Common myeloid progenitor, CD34-positive (primary cell): ENCODE data around the gene SCN3A.

Experiments used
- CTCF ChIA-PET: fragments of 350-600 bp; sonication (Branson Sonifier 250); formaldehyde crosslinking; loops from one replicate; lab custom pipeline; 2021; ENCODE audit warnings: antibody characterized with exemption; lab: Charles Lee
- POLR2A ChIA-PET: fragments of 350-600 bp; sonication (Branson Sonifier 250); formaldehyde crosslinking; loops from one replicate; lab custom pipeline; 2021; ENCODE audit warnings: antibody characterized with exemption; lab: Charles Lee
- DNase-seq, 3 donors: peaks; one replicate each; pipeline versions ENCODE4 v3.0.0 to v3.0.0-alpha.2; 2013
- H3K27ac ChIP-seq, 2 experiments: 1 replicate in 1 of 2; 2 replicates in 1 of 2; pipeline ENCODE4 v1.7.0; 2013; ENCODE audit warnings: inconsistent platforms in 2 of 2, low read length in 2 of 2, mild to moderate bottlenecking in 2 of 2, low read depth in 1 of 2, moderate library complexity in 1 of 2; ENCODE audit not compliant: severe bottlenecking in 2 of 2, insufficient read depth in 1 of 2, poor library complexity in 1 of 2
- H3K27me3 ChIP-seq, 5 experiments: replicated peaks in 2 of 5; 1 replicate in 3 of 5; 2 replicates in 2 of 5; pipeline versions ENCODE4 v1.6.1 to v1.7.0; 2013; ENCODE audit warnings: low read length in 4 of 5, mild to moderate bottlenecking in 2 of 5, moderate library complexity in 2 of 5, inconsistent platforms in 1 of 5; ENCODE audit not compliant: insufficient read depth in 5 of 5, control insufficient read depth in 4 of 5
- H3K36me3 ChIP-seq, 4 experiments: 1 replicate in 2 of 4; 2 replicates in 2 of 4; pipeline versions ENCODE4 v1.6.1 to v1.7.0; 2013; ENCODE audit warnings: low read length in 3 of 4, control low read depth in 1 of 4, mild to moderate bottlenecking in 1 of 4; ENCODE audit not compliant: control insufficient read depth in 4 of 4, insufficient read depth in 4 of 4
- H3K4me1 ChIP-seq, 4 experiments: 1 replicate in 3 of 4; 2 replicates in 1 of 4; pipeline versions ENCODE4 v1.6.1 to v1.7.1; 2013; ENCODE audit warnings: low read length in 3 of 4, mild to moderate bottlenecking in 3 of 4, control low read depth in 1 of 4, inconsistent platforms in 1 of 4, moderate library complexity in 1 of 4; ENCODE audit not compliant: control insufficient read depth in 4 of 4, insufficient read depth in 4 of 4; ENCODE audit errors: control extremely low read depth in 1 of 4
- H3K4me3 ChIP-seq, 7 experiments: 1 replicate in 4 of 7; 2 replicates in 3 of 7; pipeline versions ENCODE4 v1.5.1 to v1.7.0; 2013; ENCODE audit warnings: mild to moderate bottlenecking in 7 of 7, low read length in 6 of 7, moderate library complexity in 6 of 7, inconsistent platforms in 2 of 7, low read depth in 2 of 7, control low read depth in 1 of 7; ENCODE audit not compliant: insufficient read depth in 4 of 7, control insufficient read depth in 1 of 7; ENCODE audit errors: extremely low read depth in 1 of 7
- H3K9me3 ChIP-seq, 5 experiments: 1 replicate in 4 of 5; 2 replicates in 1 of 5; pipeline versions ENCODE4 v1.6.1 to v1.7.1; 2013; ENCODE audit warnings: low read length in 4 of 5, mild to moderate bottlenecking in 2 of 5, inconsistent platforms in 1 of 5, low read depth in 1 of 5, moderate library complexity in 1 of 5; ENCODE audit not compliant: control insufficient read depth in 4 of 5, insufficient read depth in 2 of 5; ENCODE audit errors: control extremely low read depth in 1 of 5
- WGBS: methylation state at CpG from one replicate; pipeline ENCODE4 v1.1.5; 2013; ENCODE audit not compliant: insufficient coverage; 5-methylcytosine and 5-hydroxymethylcytosine counted together

SCN3A gene

DNA sequence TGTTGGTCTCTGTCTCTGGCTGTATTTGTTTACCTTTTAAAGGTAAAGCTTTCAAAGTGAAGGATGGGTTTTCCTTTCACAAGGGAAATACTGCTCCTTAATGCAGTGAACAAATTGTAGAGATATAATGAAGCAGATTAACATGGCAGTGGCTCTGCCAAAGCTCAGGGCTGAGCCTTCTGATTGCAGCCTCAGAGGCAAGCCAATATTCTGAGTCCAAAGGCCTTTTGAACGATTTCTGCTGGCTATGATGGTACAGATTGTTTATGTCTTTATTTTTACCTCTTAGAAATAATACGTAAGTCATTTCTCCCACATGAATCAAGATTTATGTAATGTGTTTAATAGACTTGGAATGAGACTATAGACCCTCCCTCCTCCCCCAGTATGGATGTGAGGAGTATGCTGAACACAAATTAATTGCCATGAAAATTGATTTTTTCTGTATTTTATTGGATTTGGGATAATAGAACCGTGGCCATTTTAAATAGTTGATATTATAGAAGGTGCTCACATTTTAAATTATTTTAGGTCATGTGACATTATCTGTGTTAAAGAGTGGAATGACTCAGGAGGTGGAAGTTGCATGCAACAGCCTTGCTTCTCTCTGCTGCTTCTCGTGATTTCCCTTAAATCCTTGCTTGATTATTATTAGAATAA lies 36.1 kb upstream of the SCN3A start:
- Histone ChIP-seq H3K4me1 (no peaks in the 10 kb centered on the region), H3K36me3 (no peaks in the 10 kb centered on the region), H3K9me3 (no peaks in the 10 kb centered on the region), H3K27ac (no peak overlapping the region), H3K4me3 (no peak overlapping the region), H3K27me3 (no peaks in the 10 kb centered on the region)
- WGBS, result 83% methylated on average over 1 of the region's 4 CpGs
- ChIA-PET POLR2A (no interaction called here), CTCF (interaction anchor here (0.6 to 1.8 kb wide), 15 partner anchors 9 to 640 kb away, joined by 3 to 12 read pairs (median 4); no protein-coding TSS in a partner anchor)
- no peak for DNase-seq

DNA sequence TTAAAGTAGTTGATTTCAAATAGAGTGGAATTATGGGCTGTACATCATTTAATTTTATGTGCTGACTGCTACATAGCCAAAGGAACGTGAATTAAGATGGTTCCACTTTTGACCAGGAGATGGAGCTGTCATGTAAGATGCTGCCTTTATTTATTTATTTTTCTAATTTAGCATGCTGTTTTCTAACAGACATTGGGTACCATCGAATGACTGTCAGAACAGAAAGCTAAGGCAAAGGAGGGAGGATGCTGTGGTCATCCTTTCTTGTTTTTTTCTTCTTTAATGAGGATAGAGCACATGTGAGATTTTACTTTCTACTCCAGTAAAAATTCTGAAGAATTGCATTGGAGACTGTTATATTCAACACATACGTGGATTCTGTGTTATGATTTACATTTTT lies 35.4 kb upstream of the SCN3A start, which contains the start of gene SCN2A:
Gene SCN2A, plus strand, starts transcription at position 185 of the 400 bp plus-strand sequence. CDS start 56,410 bp downstream, outside the sequence.
- CTCF ChIA-PET, result interaction anchor here (0.6 to 1.8 kb wide), 16 partner anchors 8 to 888 kb away, joined by 3 to 12 read pairs (median 4); no protein-coding TSS in a partner anchor
- H3K27me3 ChIP-seq, result no peaks in the 10 kb centered on the region
- H3K36me3 ChIP-seq, result no peaks in the 10 kb centered on the region
- 20% methylated on average over 2 of the region's 3 CpGs for WGBS
- H3K4me1 ChIP-seq, result no peaks in the 10 kb centered on the region
- H3K27ac ChIP-seq, result no peak within 1 kb of the TSS
- no peaks in the 10 kb centered on the region for H3K9me3 ChIP-seq
- POLR2A ChIA-PET, result no interaction called here
- H3K4me3 ChIP-seq, result no peak within 1 kb of the TSS
- peak; percentile 64 to 79 (median 71) for DNase-seq

DNA sequence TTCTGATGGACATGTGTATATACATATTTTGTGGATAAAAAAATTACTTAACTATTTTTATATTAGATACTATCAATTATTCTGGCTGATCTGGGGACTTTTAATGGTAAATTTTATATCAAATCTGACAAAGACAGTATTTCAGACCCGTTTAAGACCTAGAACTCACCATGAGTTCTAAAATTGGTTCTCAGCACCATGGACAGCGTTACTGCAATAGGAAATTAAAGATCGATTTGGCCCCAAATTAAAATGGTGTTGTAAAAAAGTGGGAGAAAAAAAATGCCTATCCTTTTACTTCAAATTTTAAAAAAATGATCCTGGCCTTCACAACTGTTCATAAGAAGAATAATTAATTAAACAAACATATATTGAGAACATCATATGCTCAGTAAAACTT lies 34.4 kb upstream of the SCN3A start:
- H3K27ac ChIP-seq, result no peak overlapping the region
- POLR2A ChIA-PET, result no interaction called here
- no peaks in the 10 kb centered on the region for H3K9me3 ChIP-seq
- no peaks in the 10 kb centered on the region for H3K27me3 ChIP-seq
- H3K4me1 ChIP-seq, result no peaks in the 10 kb centered on the region
- H3K36me3 ChIP-seq, result no peaks in the 10 kb centered on the region
- DNase-seq, result peak; percentile 26 to 58 (median 53)
- CTCF ChIA-PET, result interaction anchor here (0.5 to 1.8 kb wide), 6 partner anchors 7 to 462 kb away, joined by 3 to 12 read pairs (median 6); no protein-coding TSS in a partner anchor
- no CpG with 5 or more reads among the region's 3 CpGs for WGBS
- no peak overlapping the region for H3K4me3 ChIP-seq

DNA sequence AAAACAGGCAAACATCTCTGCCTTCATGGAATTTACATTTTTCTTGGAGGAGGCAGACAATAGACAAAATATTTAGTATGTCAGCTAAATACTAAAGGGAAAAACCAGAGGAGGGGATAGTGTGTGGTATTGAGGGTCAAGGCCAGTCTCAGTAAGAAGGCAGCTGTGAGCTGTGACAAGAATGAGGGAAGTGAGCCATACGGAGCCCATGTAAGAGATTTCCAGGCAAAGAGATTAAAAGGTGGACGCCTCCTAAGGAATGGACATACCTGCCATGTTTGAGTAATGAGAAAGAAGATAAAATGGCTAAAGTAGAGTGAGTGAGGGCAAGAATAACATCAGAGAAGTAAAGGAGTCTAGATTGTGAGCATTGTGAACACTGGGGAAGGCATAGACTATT lies 33.2 kb upstream of the SCN3A start:
- Histone ChIP-seq H3K4me1 (no peaks in the 10 kb centered on the region), H3K27ac (no peak overlapping the region), H3K4me3 (no peak overlapping the region), H3K36me3 (no peaks in the 10 kb centered on the region), H3K27me3 (no peaks in the 10 kb centered on the region), H3K9me3 (no peaks in the 10 kb centered on the region)
- DNase-seq, result no peak
- POLR2A ChIA-PET, result no interaction called here
- 80% methylated on average over 2 of the region's 2 CpGs for WGBS
- CTCF ChIA-PET, result interaction anchor here (0.9 to 2.3 kb wide), 3 partner anchors 55 to 244 kb away, joined by 3 to 7 read pairs (median 4); no protein-coding TSS in a partner anchor

DNA sequence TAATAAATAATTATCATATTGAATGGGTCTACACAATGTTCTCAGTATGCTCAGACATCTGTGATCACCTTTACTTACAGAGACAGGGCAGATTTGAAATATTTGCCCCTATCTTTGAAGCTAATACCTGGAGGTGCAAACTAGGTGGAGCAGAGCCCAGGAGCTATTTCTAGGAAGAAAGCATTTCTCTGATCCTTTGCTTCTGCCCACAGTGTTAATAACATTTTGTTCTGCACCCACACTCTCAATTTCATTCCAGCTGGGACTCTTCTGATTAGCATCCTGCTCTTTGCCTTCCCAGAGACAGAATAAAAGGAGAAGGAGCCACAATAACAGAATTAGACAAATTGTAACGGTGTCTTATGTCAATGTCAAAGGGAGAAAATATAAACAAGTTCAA lies 23.7 kb upstream of the SCN3A start:
- WGBS, result no CpG with 5 or more reads among the region's 1 CpG
- no peak for DNase-seq
- Histone ChIP-seq H3K4me1 (no peaks in the 10 kb centered on the region), H3K36me3 (no peaks in the 10 kb centered on the region), H3K9me3 (no peaks in the 10 kb centered on the region), H3K4me3 (no peak overlapping the region), H3K27me3 (no peaks in the 10 kb centered on the region), H3K27ac (no peak overlapping the region)
- CTCF ChIA-PET, result interaction anchor here (1.2 kb wide), 1 partner anchor 11 kb away, joined by 3 read pairs; no protein-coding TSS in a partner anchor
- POLR2A ChIA-PET, result no interaction called here

DNA sequence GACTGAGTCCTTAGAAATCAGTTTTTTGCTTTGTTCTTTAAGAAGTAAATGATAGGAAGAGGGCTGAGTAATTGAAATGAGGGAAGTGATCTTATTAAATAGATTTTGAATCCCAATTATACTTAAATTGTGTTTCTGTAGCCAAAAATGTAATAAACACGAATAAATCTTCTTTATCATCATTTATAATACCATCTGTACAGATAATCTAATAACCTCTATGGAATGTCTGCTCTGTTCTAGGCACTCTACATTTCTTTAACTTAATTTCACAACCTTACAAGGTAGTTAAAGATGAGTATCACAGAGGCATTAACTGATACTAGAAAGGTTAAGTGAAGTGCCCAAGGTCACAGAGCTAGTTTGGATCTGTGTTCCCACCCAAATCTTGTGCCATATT lies 21.1 kb upstream of the SCN3A start:
- Histone ChIP-seq H3K9me3 (no peaks in the 10 kb centered on the region), H3K27me3 (no peaks in the 10 kb centered on the region), H3K4me3 (no peak overlapping the region), H3K27ac (no peak overlapping the region), H3K4me1 (no peaks in the 10 kb centered on the region), H3K36me3 (no peaks in the 10 kb centered on the region)
- POLR2A ChIA-PET, result no interaction called here
- CTCF ChIA-PET, result interaction anchor here (0.9 kb wide), 1 partner anchor 18 kb away, joined by 3 read pairs; no protein-coding TSS in a partner anchor
- no CpG with 5 or more reads among the region's 1 CpG for WGBS
- no peak for DNase-seq

DNA sequence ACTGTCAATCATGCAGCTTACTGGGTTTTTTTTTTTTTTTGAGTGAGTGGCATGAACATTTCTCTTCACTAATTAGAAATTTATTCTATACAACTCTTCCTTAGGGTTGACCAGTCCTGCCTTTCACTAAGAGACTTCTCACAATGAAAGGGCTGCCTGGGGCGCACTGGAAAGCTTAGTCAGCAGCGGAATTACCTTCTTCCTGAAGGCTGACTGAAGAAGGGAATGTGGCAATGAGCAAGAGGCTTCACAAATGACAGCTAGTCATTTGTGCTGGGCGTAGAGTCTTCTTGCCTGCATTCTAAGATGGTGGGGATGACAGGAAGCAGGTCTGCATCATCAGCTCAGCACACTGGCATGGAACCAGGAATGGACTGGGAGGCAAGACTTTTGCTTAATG lies 15.6 kb upstream of the SCN3A start:
- H3K9me3 ChIP-seq, result no peaks in the 10 kb centered on the region
- WGBS, result 100% methylated on average over 3 of the region's 3 CpGs
- no peaks in the 10 kb centered on the region for H3K27me3 ChIP-seq
- H3K4me1 ChIP-seq, result no peaks in the 10 kb centered on the region
- ChIA-PET POLR2A (no interaction called here), CTCF (no interaction called here)
- no peaks in the 10 kb centered on the region for H3K36me3 ChIP-seq
- no peak overlapping the region for H3K4me3 ChIP-seq
- DNase-seq, result no peak
- H3K27ac ChIP-seq, result no peak overlapping the region
